AG04449 (cell line): ENCODE results near the gene AARS1.
"Not testable (repeated sequence)": the region's sequence is repeated elsewhere in the genome, so short reads cannot be mapped to it uniquely, and the experiment has no call there.

Source experiments
- CTCF ChIA-PET: fragments of 350-600 bp; formaldehyde crosslinking; extraction: SDS; loops from one replicate; lab custom pipeline; 2021; ENCODE audit warnings: antibody characterized with exemption; lab: Yijun Ruan, JAX
- POLR2A ChIA-PET: fragments of 400-600, 350-600 bp; formaldehyde crosslinking; extraction: SDS; loops from one replicate; lab custom pipeline; 2020; ENCODE audit warnings: antibody characterized with exemption, inconsistent platforms; lab: Yijun Ruan, JAX
- DNase-seq: peaks from one replicate; pipeline ENCODE4 v3.0.0-alpha.2; 2010; ENCODE audit warnings: low read depth, low spot score
- H3K4me3 ChIP-seq: 2 replicates; pipeline ENCODE4 v1.5.1; 2011; ENCODE audit warnings: low read depth, mild to moderate bottlenecking, control low read depth, low read length
- TF ChIP-seq, protein P1 (sequence below): IDR thresholded peaks from one replicate; pipeline ENCODE4 v1.5.1; 2011; ENCODE audit warnings: mild to moderate bottlenecking, moderate library complexity, low read length, control low read depth, inconsistent platforms; ENCODE audit not compliant: insufficient read depth; ENCODE audit errors: missing control alignments

AARS1 gene

DNA sequence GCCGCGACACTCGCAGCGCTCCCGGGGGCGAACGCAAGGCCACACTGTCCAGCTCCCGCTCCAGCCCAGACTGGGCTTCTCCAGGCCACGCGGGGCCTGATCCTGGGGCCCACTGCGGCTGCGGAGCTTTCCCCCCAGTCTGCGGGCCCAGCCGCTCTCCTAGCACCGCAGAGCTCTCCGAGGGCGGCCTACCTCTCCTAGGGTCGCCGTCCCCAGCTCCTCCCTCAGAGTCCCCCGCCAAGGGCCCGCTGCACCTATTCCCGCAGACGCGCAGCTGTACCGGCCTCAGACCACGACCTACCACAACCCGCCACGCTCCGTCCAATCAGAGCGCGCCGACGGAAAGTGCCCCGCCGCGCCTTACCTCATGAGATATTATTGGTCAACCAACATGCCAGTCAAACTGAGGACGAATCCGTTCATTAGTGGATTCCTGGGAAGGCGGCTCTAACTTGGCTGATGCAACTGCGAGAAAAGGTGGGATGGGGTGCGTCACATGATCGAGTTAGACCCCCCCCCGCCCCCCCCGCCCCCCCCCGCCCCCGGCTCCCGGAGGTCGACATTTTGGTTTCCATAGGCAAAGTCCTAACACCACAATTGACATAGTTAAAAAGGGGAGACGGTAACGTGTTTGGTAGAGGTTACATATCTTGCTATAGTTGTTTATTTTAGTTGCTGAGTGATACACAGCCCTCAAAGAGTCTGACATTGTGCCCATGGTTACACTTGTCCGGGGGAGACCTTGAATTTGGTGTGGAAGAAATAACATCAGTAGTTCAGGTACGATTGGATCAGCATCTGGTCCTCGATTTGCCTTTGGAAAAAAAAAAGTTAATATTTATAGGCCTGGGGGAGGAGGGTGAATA is at the start of gene AARS1:
Gene AARS1, minus strand, starts transcription at position 278 of the 866 bp plus-strand sequence. CDS start 6,743 bp downstream, outside the sequence.
- ChIA-PET CTCF (interaction anchor here (1.0 to 2.7 kb wide), 3 partner anchors 10 to 36 kb away, joined by 3 to 9 read pairs (median 3); partner anchors contain the start of gene DDX19B), POLR2A (interaction anchor here (0.9 to 1.8 kb wide), 5 partner anchors 9 to 175 kb away, joined by 3 to 8 read pairs (median 5); partner anchors contain the start of genes DDX19B and PDPR)
- peak within 1 kb of the TSS; percentile 85 for H3K4me3 ChIP-seq
- TF ChIP-seq, protein P1, sequence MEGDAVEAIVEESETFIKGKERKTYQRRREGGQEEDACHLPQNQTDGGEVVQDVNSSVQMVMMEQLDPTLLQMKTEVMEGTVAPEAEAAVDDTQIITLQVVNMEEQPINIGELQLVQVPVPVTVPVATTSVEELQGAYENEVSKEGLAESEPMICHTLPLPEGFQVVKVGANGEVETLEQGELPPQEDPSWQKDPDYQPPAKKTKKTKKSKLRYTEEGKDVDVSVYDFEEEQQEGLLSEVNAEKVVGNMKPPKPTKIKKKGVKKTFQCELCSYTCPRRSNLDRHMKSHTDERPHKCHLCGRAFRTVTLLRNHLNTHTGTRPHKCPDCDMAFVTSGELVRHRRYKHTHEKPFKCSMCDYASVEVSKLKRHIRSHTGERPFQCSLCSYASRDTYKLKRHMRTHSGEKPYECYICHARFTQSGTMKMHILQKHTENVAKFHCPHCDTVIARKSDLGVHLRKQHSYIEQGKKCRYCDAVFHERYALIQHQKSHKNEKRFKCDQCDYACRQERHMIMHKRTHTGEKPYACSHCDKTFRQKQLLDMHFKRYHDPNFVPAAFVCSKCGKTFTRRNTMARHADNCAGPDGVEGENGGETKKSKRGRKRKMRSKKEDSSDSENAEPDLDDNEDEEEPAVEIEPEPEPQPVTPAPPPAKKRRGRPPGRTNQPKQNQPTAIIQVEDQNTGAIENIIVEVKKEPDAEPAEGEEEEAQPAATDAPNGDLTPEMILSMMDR = no peak
- peak; percentile 99 for DNase-seq

DNA sequence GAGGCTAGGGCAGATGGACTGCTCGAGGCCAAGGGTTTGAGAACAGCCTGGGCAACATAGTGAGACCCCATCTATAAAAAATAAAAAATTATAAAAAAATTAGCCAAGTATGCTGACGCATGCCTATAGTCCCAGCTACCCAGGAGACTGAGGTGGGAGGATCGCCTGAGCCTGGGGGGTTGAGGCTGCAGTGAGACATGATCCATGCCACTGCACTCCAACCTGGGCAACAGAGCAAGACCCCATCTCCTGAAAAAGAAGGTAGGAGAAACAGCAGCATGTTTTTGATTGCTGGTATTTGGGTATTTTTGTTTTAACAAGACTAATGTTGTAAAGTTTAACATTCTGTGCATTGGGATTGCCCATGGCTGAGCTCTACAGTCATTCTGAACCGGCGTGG is 48.5 kb upstream of the AARS1 start:
- ChIA-PET POLR2A (no interaction called here), CTCF (interaction anchor here (3.7 kb wide), 1 partner anchor 316 kb away, joined by 19 read pairs; no protein-coding TSS in a partner anchor)
- H3K4me3 ChIP-seq = no peak overlapping the region
- DNase-seq = no peak
- TF ChIP-seq, protein P1 = no peak

DNA sequence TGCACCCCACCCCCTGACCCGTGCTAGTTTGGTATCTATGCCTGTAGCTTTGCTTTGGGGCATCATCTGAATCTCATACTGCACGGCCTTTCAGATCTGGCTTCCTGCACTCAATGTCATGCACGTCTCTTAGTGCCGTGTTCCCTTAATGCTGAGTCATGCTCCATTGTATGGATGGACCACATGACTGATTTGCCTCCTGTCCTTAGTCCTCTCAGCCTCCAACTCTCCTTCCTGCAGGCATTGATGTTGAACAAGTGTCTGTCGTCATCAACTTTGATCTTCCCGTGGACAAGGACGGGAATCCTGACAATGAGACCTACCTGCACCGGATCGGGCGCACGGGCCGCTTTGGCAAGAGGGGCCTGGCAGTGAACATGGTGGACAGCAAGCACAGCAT is 43.4 kb upstream of the AARS1 start:
- CTCF ChIA-PET = interaction anchor here (0.7 to 4.6 kb wide), 2 partner anchors 11 to 320 kb away, joined by 3 to 45 read pairs; no protein-coding TSS in a partner anchor
- DNase-seq, H3K4me3 ChIP-seq, POLR2A ChIA-PET: not testable (repeated sequence)

DNA sequence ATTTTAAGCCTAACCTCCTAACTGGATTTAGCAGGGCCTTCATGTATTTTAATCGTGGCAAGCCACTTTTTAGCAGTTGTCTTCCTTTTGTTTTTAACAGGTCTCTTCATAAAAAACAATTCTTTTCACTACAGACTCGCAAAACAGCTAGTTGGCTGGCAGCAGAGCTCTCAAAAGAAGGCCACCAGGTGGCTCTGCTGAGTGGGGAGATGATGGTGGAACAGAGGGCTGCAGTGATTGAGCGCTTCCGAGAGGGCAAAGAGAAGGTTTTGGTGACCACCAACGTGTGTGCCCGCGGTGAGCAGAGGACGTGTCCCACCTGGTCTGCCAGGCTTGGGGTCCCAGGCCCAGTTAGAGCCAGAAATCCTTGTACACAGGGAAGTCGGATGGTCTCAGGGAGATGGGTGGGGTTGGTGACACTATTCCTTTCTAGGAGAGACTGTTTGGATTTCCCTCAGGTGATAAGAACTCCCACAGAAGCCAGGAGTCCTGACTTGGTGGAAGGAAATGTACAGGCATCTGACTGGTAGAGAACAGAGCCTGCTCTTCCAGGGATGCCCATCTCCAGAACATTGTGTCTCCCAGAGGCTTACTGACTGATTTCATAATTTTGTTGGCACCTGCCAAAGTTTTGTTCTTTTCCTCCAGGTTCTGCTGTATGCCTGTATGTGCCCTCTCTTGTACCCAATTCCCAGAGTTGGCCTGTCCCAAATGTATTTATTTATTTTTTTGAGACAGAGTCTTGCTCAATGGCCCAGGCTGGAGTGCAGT is 42.5 kb upstream of the AARS1 start:
- H3K4me3 ChIP-seq = no peak overlapping the region
- POLR2A ChIA-PET = no interaction called here
- CTCF ChIA-PET = interaction anchor here (0.7 to 4.6 kb wide), 8 partner anchors 8 to 321 kb away, joined by 3 to 45 read pairs (median 5); partner anchors contain the start of gene DDX19A
- TF ChIP-seq, protein P1 = peak; percentile 44
- no peak for DNase-seq

DNA sequence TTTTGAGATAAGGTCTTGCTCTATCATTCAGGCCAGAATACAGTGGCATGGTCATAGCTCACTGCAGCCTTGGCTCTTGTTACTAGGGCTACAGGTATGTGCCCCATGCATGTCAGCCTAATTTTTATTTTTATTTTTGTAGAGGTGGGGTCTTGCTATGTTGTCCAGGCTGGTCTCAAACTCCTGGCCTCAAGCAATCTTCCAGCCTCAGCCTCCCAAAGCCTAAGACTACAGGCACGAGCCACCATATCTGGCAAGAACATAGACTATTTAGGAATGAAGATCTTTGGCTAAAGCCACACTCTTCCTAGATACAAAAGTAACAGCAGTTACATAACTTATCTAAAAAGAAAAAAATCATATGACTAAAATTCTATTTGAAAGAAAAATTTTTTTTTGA is 41.8 kb upstream of the AARS1 start:
- ChIA-PET POLR2A (interaction anchor here (0.6 kb wide), 1 partner anchor 72 kb away, joined by 3 read pairs; no protein-coding TSS in a partner anchor), CTCF (interaction anchor here (1.0 to 4.6 kb wide), 10 partner anchors 9 to 322 kb away, joined by 3 to 45 read pairs (median 5); partner anchors contain the start of gene DDX19A)
- DNase-seq = no peak
- TF ChIP-seq, protein P1 = no peak
- H3K4me3 ChIP-seq = no peak overlapping the region

DNA sequence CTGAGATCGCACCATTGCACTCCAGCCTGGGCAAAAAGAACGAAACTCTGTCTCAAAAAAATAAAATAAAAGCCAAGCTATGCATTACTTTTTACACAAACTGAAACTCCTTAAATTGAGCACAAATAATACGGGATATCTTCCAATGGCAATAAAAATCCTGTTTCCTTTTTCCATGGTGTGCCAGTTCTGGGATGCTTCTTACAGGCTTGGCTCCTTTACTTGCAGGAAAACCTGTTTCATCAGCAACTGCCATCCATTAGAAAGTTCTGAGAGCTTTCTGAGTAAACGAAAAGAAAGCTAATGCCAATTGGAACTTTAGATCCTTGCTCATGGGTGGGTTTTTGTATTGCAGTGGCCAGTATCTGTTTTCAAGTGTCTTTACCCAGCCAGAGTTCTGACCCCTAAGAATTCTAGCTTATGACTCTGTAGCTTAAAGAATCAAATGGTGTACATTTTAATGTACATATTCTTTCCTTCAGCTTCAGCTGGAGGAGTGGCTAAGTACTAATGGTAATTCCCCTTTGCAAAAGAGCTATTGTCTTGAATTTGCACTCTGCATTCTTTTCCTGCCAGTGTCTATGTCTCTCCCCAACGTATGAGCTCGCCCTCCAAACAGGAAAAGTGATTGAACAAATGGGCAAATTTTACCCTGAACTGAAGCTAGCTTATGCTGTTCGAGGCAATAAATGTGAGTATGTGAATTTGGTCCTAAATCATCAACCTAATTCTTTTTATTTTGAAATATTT is 35.9 kb upstream of the AARS1 start:
- POLR2A ChIA-PET = interaction anchor here (1.2 to 1.5 kb wide), 2 partner anchors 17 to 36 kb away, joined by 3 to 5 read pairs; partner anchors contain the start of gene AARS1
- no peak overlapping the region for H3K4me3 ChIP-seq
- no peak for DNase-seq
- TF ChIP-seq, protein P1 = no peak
- CTCF ChIA-PET = interaction anchor here (0.7 to 1.3 kb wide), 3 partner anchors 9 to 30 kb away, joined by 3 read pairs; no protein-coding TSS in a partner anchor
